ENCODE measurements around the gene ID3. TPM values are rescaled to one million over a fixed set of nuclear protein-coding genes. Genes with fewer than 3 reads are reported as not detected.

ID3 gene
- total and polyA plus RNA-seq, 9 of the 15 experiments (the other 6 are each of a cell fraction or from before 2014, with no cell fraction given) = 6.8 to 59.8 (median 23.5) TPM

GRCh38 chr1:23556635-23557470 lies 2.4 kb downstream of the ID3 start (continued):
- no peak for TF ChIP-seq TCF7L2 (IDR thresholded peaks at IDR 0.05; ENCODE audit: low read depth, low read length)
- TF ChIP-seq ZSCAN29 (IDR thresholded peaks at IDR 0.05) = no peak
- TF ChIP-seq RBM15 (IDR thresholded peaks at IDR 0.05; ENCODE audit: insufficient read depth, low read length) = no peak
- no peak for TF ChIP-seq SNAPC5 (CRISPR knock-in tag; IDR thresholded peaks at IDR 0.05)
- TF ChIP-seq TOE1 (IDR thresholded peaks at IDR 0.05; ENCODE audit: borderline replicate concordance) = no peak
- no peak for TF ChIP-seq TOE1 (CRISPR knock-in tag; IDR thresholded peaks at IDR 0.05; ENCODE audit: borderline replicate concordance, low read depth)
- no peak for TF ChIP-seq CREB3 (tag; conservative IDR thresholded peaks at IDR 0.05; ENCODE audit: low read depth)
- no peak for TF ChIP-seq CEBPZ (IDR thresholded peaks at IDR 0.05; ENCODE audit: borderline replicate concordance, low read depth, low read length)
- no peak for TF ChIP-seq TCFL5 (CRISPR knock-in tag; conservative IDR thresholded peaks at IDR 0.05)
- peak; percentile 38 for TF ChIP-seq POLR2B (IDR thresholded peaks at IDR 0.05; ENCODE audit: low read depth, partially characterized antibody)
- TF ChIP-seq NCOR1 (IDR thresholded peaks at IDR 0.05) = 0 out of 2 replicates have a peak, but pooled peaks have one; percentile 2
- 0 out of 4 replicates have a peak, but pooled peaks of 1 of the 2 experiments have one; percentile 17 for TF ChIP-seq UBTF (IDR thresholded peaks at IDR 0.05; ENCODE audit: borderline replicate concordance in 1 of 2, low read depth in 2 of 2, low read length in 2 of 2)
- peak; percentile 54 for TF ChIP-seq KDM5B (IDR thresholded peaks at IDR 0.05; ENCODE audit: insufficient replicate concordance, low read depth, low read length)
- TF ChIP-seq TBP (optimal IDR thresholded peaks at IDR 0.05; ENCODE audit: low read depth, low read length) = no peak
- TF ChIP-seq RHOXF2B (CRISPR knock-in tag; conservative IDR thresholded peaks at IDR 0.05) = 0 out of 2 replicates have a peak, but pooled peaks have one; percentile 6
- TF ChIP-seq FOXK1 (CRISPR knock-in tag; IDR thresholded peaks at IDR 0.05; ENCODE audit: borderline replicate concordance) = 0 out of 2 replicates have a peak, but pooled peaks have one; percentile 26
- no peak for TF ChIP-seq ZNF583 (CRISPR knock-in tag; IDR thresholded peaks at IDR 0.05)
- no peak for TF ChIP-seq ZNF436 (CRISPR knock-in tag; IDR thresholded peaks at IDR 0.05)
- TF ChIP-seq MBD2 (IDR thresholded peaks at IDR 0.05; ENCODE audit: borderline replicate concordance, low read depth) = 0 out of 2 replicates have a peak, but pooled peaks have one; percentile 18
- peak; percentile 54 for TF ChIP-seq SUPT5H (IDR thresholded peaks at IDR 0.05)
- TF ChIP-seq MED1 (CRISPR knock-in tag; IDR thresholded peaks at IDR 0.05; ENCODE audit: borderline replicate concordance) = no peak
- TF ChIP-seq POLR2A (conservative IDR thresholded peaks at IDR 0.05) = peak; percentile 71
